Globus pallidus (tissue), 1 donor: ENCODE results near the gene CIART.
"Not testable (repeated sequence)": the region's sequence is repeated elsewhere in the genome, so short reads cannot be mapped to it uniquely, and the experiment has no call there.

Experiments
- DNase-seq: peaks from one replicate; pipeline ENCODE4 v3.0.0-alpha.2; 2015; ENCODE audit warnings: low spot score

The CIART gene

GRCh38 chr1:150262388-150263320, 19.7 kb upstream of the CIART start:
- DNase-seq = no peak

GRCh38 chr1:150263549-150263948, 18.8 kb upstream of the CIART start:
- DNase-seq = no peak

GRCh38 chr1:150267896-150268295, 14.5 kb upstream of the CIART start:
- no peak for DNase-seq

GRCh38 chr1:150268340-150268704, 14.0 kb upstream of the CIART start:
- DNase-seq = peak; percentile 29

- DNase-seq = peak; percentile 98
Measured at GRCh38 chr1:150268705-150269403, 13.5 kb upstream of the CIART start, which contains the start of gene APH1A. TSS of gene APH1A (minus strand) at chr1:150269016. CDS start at chr1:150268810, 206 bp downstream.

- no peak for DNase-seq
Measured at GRCh38 chr1:150269451-150269850, 12.9 kb upstream of the CIART start.

- no peak for DNase-seq
Measured at GRCh38 chr1:150271291-150271959, 10.9 kb upstream of the CIART start.

- DNase-seq = peak; percentile 29
Measured at GRCh38 chr1:150273311-150273710, 9.0 kb upstream of the CIART start.

- DNase-seq = no peak
Measured at GRCh38 chr1:150280138-150280707, 2.1 kb upstream of the CIART start.

GRCh38 chr1:150281221-150281757, 1.1 kb upstream of the CIART start:
- peak; percentile 85 for DNase-seq

GRCh38 chr1:150282558-150282958, 204 bp downstream of the CIART start:
- no peak for DNase-seq

- no peak for DNase-seq
Measured at GRCh38 chr1:150283260-150283659, 906 bp downstream of the CIART start.

- DNase-seq = no peak
Measured at GRCh38 chr1:150288382-150288781, 6.0 kb downstream of the CIART start.

- DNase-seq = no peak
Measured at GRCh38 chr1:150288822-150289221, 6.5 kb downstream of the CIART start.

- peak; percentile 87 for DNase-seq
Measured at GRCh38 chr1:150293433-150294253, 11.3 kb downstream of the CIART start, which contains the start of gene MRPS21. TSS of gene MRPS21 (plus strand) at chr1:150293861. CDS start at chr1:150294367, 506 bp downstream.

- DNase-seq = no peak
Measured at GRCh38 chr1:150295476-150295875, 13.1 kb downstream of the CIART start.

- DNase-seq = no peak
Measured at GRCh38 chr1:150299716-150300115, 17.4 kb downstream of the CIART start.

GRCh38 chr1:150302338-150302737, 20.0 kb downstream of the CIART start:
- peak; percentile 74 for DNase-seq

- DNase-seq = no peak
Measured at GRCh38 chr1:150302902-150303301, 20.5 kb downstream of the CIART start.

- not testable (repeated sequence) for DNase-seq
Measured at GRCh38 chr1:150308585-150308984, 26.2 kb downstream of the CIART start.
